Osteoblast (primary cell): ENCODE results near the gene PYCR2. TPM values are rescaled to one million over a fixed set of nuclear protein-coding genes. Genes with fewer than 3 reads are reported as not detected.

Source experiments
- DNase-seq: peaks from one replicate; pipeline ENCODE4 v3.0.0; 2011; ENCODE audit warnings: low spot score, mixed read lengths; ENCODE audit not compliant: insufficient read length; ENCODE audit errors: missing footprints
- H2AFZ ChIP-seq: 2 replicates; pipeline ENCODE4 v1.6.0; 2011; ENCODE audit warnings: mild to moderate bottlenecking, low read length
- H3K27ac ChIP-seq: 2 replicates; pipeline ENCODE4 v1.5.1; 2011; ENCODE audit warnings: mild to moderate bottlenecking, low read depth, low read length, moderate library complexity
- H3K27me3 ChIP-seq: 2 replicates; pipeline ENCODE4 v1.6.0; 2012; ENCODE audit warnings: mild to moderate bottlenecking, control low read depth, inconsistent platforms, low read length, moderate library complexity; ENCODE audit not compliant: insufficient read depth
- H3K36me3 ChIP-seq: 2 replicates; pipeline ENCODE4 v1.5.1; 2011; ENCODE audit warnings: mild to moderate bottlenecking, low read length, control low read depth, moderate library complexity; ENCODE audit not compliant: insufficient read depth
- H3K4me1 ChIP-seq: 2 replicates; pipeline ENCODE4 v1.5.1; 2011; ENCODE audit warnings: mild to moderate bottlenecking, low read length, control low read depth, moderate library complexity; ENCODE audit not compliant: insufficient read depth
- H3K4me2 ChIP-seq: 2 replicates; pipeline ENCODE4 v1.6.0; 2011; ENCODE audit warnings: mild to moderate bottlenecking, low read length; ENCODE audit not compliant: insufficient read depth
- H3K4me3 ChIP-seq: fragments of 200-600 bp; sonication (generic); 3 replicates; pipeline ENCODE4 v1.5.1; 2012; ENCODE audit warnings: mild to moderate bottlenecking, low read length, inconsistent platforms; ENCODE audit not compliant: insufficient read depth
- H3K79me2 ChIP-seq: 2 replicates; pipeline ENCODE4 v1.6.0; 2012; ENCODE audit warnings: mild to moderate bottlenecking, low read length, control low read depth, inconsistent platforms; ENCODE audit not compliant: insufficient read depth
- H3K9me3 ChIP-seq: 2 replicates; pipeline ENCODE4 v1.5.1; 2011; ENCODE audit warnings: low read depth, low read length, control low read depth
- H4K20me1 ChIP-seq: 2 replicates; pipeline ENCODE4 v1.6.0; 2012; ENCODE audit warnings: mild to moderate bottlenecking, low read length, control low read depth; ENCODE audit not compliant: insufficient read depth
- CTCF ChIP-seq: IDR thresholded peaks from 2 replicates; pipeline ENCODE4 v1.5.1; 2011; ENCODE audit warnings: mild to moderate bottlenecking, low read depth, low read length, moderate library complexity; ENCODE audit errors: extremely low read depth
- total RNA-seq: library from RNA; depleted of rRNA; stranded (reverse); fragments of >200 nt; gene quantifications from 2 replicates; pipeline ENCODE4 v1.2.3, GENCODE V29; 2012

The PYCR2 gene
- total RNA-seq, 1 donor: 29.0 TPM

GRCh38 chr1:225877580-225877979 lies 46.5 kb downstream of the PYCR2 start:
- Histone ChIP-seq H3K4me1 (peaks cover 28% of the 10 kb centered on the region), H3K4me3 (no peak overlapping the region), H3K79me2 (peaks cover 52% of the 10 kb centered on the region), H3K36me3 (peaks cover 29% of the 10 kb centered on the region), H3K9me3 (no peaks in the 10 kb centered on the region), H3K27ac (peak overlapping the region; percentile 43), H3K27me3 (no peaks in the 10 kb centered on the region), H4K20me1 (peaks cover 33% of the 10 kb centered on the region), H3K4me2 (no peak overlapping the region), H2AFZ (no peak overlapping the region)
- peak; percentile 54 for TF ChIP-seq CTCF
- DNase-seq: peak; percentile 94

- peaks cover 30% of the 10 kb centered on the region for H3K4me1 ChIP-seq
Measured at GRCh38 chr1:225876900-225877510, 47.0 kb downstream of the PYCR2 start.

GRCh38 chr1:225875044-225875815 lies 48.8 kb downstream of the PYCR2 start:
- H3K4me1 ChIP-seq: peaks cover 31% of the 10 kb centered on the region
- H2AFZ ChIP-seq: no peak overlapping the region
- peaks cover 31% of the 10 kb centered on the region for H3K79me2 ChIP-seq
- no peak overlapping the region for H3K4me3 ChIP-seq
- H4K20me1 ChIP-seq: peaks cover 27% of the 10 kb centered on the region
- peaks cover 38% of the 10 kb centered on the region for H3K36me3 ChIP-seq
- peak; percentile 34 for DNase-seq
- H3K4me2 ChIP-seq: no peak overlapping the region
- H3K9me3 ChIP-seq: no peaks in the 10 kb centered on the region
- H3K27ac ChIP-seq: no peak overlapping the region
- H3K27me3 ChIP-seq: no peaks in the 10 kb centered on the region
- TF ChIP-seq CTCF: no peak

More at GRCh38 chr1:225876900-225877510, 47.0 kb downstream of the PYCR2 start:
- H4K20me1 ChIP-seq: peaks cover 33% of the 10 kb centered on the region
- no peak overlapping the region for H3K4me3 ChIP-seq
- H3K79me2 ChIP-seq: peaks cover 49% of the 10 kb centered on the region
- H3K27me3 ChIP-seq: no peaks in the 10 kb centered on the region
- H3K36me3 ChIP-seq: peaks cover 29% of the 10 kb centered on the region
- peak; percentile 76 for DNase-seq
- H3K4me2 ChIP-seq: no peak overlapping the region
- peak overlapping the region; percentile 43 for H3K27ac ChIP-seq
- no peak overlapping the region for H2AFZ ChIP-seq
- no peak for TF ChIP-seq CTCF
- no peaks in the 10 kb centered on the region for H3K9me3 ChIP-seq

- Histone ChIP-seq H3K4me1 (peaks cover 31% of the 10 kb centered on the region), H3K9me3 (no peaks in the 10 kb centered on the region), H3K27me3 (no peaks in the 10 kb centered on the region), H3K36me3 (peaks cover 39% of the 10 kb centered on the region), H2AFZ (no peak overlapping the region), H3K79me2 (peaks cover 23% of the 10 kb centered on the region), H3K27ac (no peak overlapping the region), H3K4me2 (no peak overlapping the region), H3K4me3 (no peak overlapping the region), H4K20me1 (peaks cover 19% of the 10 kb centered on the region)
- DNase-seq: no peak
- TF ChIP-seq CTCF: no peak
Measured at GRCh38 chr1:225874431-225874830, 49.6 kb downstream of the PYCR2 start.
